Activated CD8-positive, alpha-beta memory T cell treated with anti-CD3 and anti-CD28 coated beads, Interleukin-2, amount 50 U/mL, for 4 hours (primary cell): ENCODE results near the gene DDRGK1.
"Not testable (repeated sequence)": the region's sequence is repeated elsewhere in the genome, so short reads cannot be mapped to it uniquely, and the experiment has no call there.

Experiments used
- DNase-seq: peaks from one replicate; pipeline ENCODE4 v3.0.0-alpha.2; 2020

DDRGK1 gene

GRCh38 chr20:3233991-3234498, 29.6 kb upstream of the DDRGK1 start:
- DNase-seq: no peak

- DNase-seq: no peak
Observed at GRCh38 chr20:3233131-3233990, 28.9 kb upstream of the DDRGK1 start.

- DNase-seq: no peak
Observed at GRCh38 chr20:3231889-3232588, 27.6 kb upstream of the DDRGK1 start.

GRCh38 chr20:3231116-3231515, 26.6 kb upstream of the DDRGK1 start:
- DNase-seq: no peak

GRCh38 chr20:3229798-3230197, 25.3 kb upstream of the DDRGK1 start:
- no peak for DNase-seq

- no peak for DNase-seq
Observed at GRCh38 chr20:3229158-3229557, 24.7 kb upstream of the DDRGK1 start.

- no peak for DNase-seq
Observed at GRCh38 chr20:3228750-3229032, 24.2 kb upstream of the DDRGK1 start.

- no peak for DNase-seq
Observed at GRCh38 chr20:3227936-3228749, 23.7 kb upstream of the DDRGK1 start.

GRCh38 chr20:3227506-3227905, 23.0 kb upstream of the DDRGK1 start:
- no peak for DNase-seq

- no peak for DNase-seq
Observed at GRCh38 chr20:3226864-3227263, 22.4 kb upstream of the DDRGK1 start.

- no peak for DNase-seq
Observed at GRCh38 chr20:3226093-3226492, 21.6 kb upstream of the DDRGK1 start.

- no peak for DNase-seq
Observed at GRCh38 chr20:3224681-3225421, 20.4 kb upstream of the DDRGK1 start.

- DNase-seq: no peak
Observed at GRCh38 chr20:3223994-3224680, 19.7 kb upstream of the DDRGK1 start.

GRCh38 chr20:3223651-3223993, 19.1 kb upstream of the DDRGK1 start:
- no peak for DNase-seq

GRCh38 chr20:3222635-3223600, 18.4 kb upstream of the DDRGK1 start:
- DNase-seq: peak; percentile 37

- DNase-seq: no peak
Observed at GRCh38 chr20:3221398-3222226, 17.1 kb upstream of the DDRGK1 start.

- DNase-seq: peak; percentile 75
Observed at GRCh38 chr20:3218307-3218988, 14.0 kb upstream of the DDRGK1 start.

- not testable (repeated sequence) for DNase-seq
Observed at GRCh38 chr20:3215359-3215917, 11.0 kb upstream of the DDRGK1 start.

GRCh38 chr20:3213226-3213625, 8.7 kb upstream of the DDRGK1 start:
- DNase-seq: no peak
